Sigmoid colon (tissue), 4 donors: ENCODE measurements around the gene AKAP8L.

Source experiments
- POLR2A ChIP-seq, 2 donors: fragments of 450-650 bp; IDR thresholded peaks; one replicate each; pipeline ENCODE4 v1.6.1; 2016; ENCODE audit warnings: antibody characterized with exemption in 2 of 2, mild to moderate bottlenecking in 2 of 2, moderate library complexity in 2 of 2
- POLR2AphosphoS5 ChIP-seq, 4 donors: sonication (generic); formaldehyde crosslinking; IDR thresholded peaks; one replicate each; pipeline ENCODE4 v1.6.1; 2017; ENCODE audit warnings: antibody characterized with exemption in 4 of 4

- TF ChIP-seq POLR2AphosphoS5 (IDR thresholded peaks at IDR 0.05) = no peak
- no peak for TF ChIP-seq POLR2A (IDR thresholded peaks at IDR 0.05)
Observed at GRCh38 chr19:15450528-15450890, 31.7 kb upstream of the AKAP8L start.
